Limb (tissue), 2 donors: ENCODE data around the gene EN2.
A peak's percentile ranks its signal among the peaks of the same experiment; 100 is the strongest.

Experiments
- DNase-seq, 2 donors: peaks; one replicate each; pipeline ENCODE4 v3.0.0-alpha.2; 2016; ENCODE audit errors: extremely low spot score in 2 of 2

The EN2 gene

GRCh38 chr7:155458111-155458877 is at the start of gene EN2:
TSS of gene EN2 (plus strand) at chr7:155458129. CDS start at chr7:155458378, 249 bp downstream.
- peak in 1 of 2 donors; percentile 58 for DNase-seq

DNA sequence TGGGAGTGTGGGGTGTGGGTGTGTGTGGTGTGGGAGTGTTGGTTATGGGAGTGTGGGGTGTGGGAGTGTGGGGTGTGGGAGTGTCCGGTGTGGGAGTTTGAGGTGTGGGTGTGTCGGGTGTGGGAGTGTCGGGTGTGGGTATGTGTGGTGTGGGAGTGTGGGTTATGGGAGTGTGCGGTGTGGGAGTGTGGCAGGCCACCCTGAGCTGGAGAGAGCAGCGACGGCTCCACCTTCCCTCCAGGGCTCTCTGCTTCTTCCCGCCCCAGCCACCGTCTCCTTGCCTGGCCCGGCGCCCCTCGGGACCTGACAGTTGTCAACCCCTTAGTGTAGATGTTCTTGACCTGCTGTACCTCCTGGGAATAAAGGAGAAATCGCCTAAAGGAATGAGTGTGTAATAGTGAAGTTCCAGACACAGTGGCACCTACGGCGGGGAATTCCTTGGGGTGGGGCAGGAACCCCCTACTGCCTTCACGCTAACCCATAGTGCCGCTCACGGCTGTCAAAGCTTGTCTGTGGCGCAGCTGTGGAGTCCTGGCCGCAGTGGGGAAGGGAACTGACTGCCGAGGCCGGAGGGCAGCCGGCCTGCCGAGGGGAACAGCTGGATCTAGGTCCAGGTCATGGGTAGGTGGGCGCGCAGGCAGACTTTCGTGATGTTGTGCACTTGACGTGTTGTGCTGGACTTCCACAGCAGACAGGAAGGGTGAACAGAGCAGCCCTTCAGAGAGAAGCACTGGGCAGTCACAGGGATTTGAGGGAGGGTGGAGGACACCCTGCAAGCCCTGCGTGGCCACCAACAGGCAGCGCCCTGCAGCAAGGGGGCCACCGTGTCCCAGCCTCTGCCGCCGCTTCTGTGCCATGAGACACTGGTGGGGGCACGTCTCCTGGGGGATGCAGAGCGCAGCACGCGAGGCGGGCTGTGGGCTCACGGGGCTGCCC is 49.0 kb upstream of the EN2 start:
- DNase-seq = no peak

GRCh38 chr7:155409980-155410379 is 47.9 kb upstream of the EN2 start:
- no peak for DNase-seq

- no peak for DNase-seq
These were observed 47.5 kb upstream of the EN2 start for GRCh38 chr7:155410431-155410830.

DNA sequence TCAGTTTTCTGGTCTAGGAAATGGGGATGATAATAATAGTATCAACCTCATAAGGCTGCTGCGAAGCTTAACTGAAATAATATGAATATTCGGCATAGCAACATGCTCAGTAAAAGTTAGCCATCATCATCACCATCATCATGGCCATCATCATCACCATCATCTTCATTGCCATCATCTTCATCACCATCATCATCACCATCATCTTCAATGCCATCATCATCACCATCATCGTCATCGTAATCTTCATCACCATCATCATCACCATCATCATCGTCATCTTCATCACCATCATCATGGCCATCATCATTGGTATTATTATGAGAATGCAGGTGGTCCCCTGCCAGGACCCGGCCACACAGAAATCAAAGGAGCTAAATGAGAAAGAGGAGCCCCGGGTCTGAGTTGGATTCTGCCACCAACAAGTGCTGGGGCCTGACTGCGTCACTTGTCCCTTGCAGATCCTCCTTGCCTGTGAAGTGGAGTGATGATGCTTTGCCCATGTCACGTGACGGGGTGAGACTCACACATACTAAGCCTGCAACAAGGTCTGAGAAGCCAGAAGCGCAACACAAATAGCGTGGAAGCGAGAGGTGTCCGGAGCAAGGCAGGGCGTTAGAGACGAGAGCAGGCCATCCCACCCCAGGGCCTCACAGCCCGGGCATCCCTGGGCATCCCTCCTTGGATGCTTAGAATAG is 46.1 kb upstream of the EN2 start:
- no peak for DNase-seq

DNA sequence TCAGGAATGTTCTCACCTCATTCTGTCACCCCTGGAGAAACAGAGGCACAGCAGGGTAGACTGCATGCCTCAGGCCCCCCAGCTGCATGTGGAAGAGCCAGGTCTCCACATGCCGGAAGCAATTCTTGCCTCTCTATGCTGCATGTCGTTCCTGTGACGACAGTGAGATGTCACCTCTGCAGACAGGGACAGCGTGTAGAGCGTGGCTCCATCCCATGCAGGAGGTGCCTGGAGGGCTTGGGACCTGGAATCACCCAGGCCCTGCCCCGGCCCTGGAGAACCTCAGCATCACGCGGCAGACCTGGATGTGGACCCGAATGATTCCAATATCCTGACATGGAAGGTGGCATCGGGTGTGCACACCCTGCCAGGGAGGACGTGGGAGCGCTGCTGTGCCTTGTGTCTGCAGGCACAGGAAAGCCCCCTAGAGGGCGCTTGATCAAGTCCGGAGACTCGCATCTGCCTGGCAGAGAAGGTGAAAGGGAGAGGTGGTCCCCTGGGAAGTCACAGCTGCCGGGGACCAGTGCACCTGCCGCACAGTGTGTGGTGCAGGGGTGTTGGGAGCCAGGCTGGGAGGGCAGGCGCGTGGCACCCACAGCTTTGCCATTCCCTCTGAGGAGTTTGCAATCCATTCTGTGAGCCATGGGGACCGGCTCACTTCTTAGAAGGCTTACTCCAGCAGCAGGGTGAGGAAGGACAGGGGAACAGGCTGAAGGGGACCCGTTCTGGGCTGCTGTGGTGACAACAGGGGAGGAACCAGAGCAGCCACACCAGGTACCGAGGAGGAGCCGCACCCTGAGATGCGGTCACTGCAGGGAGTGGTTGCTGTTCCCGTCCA is 45.3 kb upstream of the EN2 start:
- DNase-seq = peak in 1 of 2 donors; percentile 68

- DNase-seq = no peak
These were observed 43.1 kb upstream of the EN2 start for GRCh38 chr7:155414547-155415492.

DNA sequence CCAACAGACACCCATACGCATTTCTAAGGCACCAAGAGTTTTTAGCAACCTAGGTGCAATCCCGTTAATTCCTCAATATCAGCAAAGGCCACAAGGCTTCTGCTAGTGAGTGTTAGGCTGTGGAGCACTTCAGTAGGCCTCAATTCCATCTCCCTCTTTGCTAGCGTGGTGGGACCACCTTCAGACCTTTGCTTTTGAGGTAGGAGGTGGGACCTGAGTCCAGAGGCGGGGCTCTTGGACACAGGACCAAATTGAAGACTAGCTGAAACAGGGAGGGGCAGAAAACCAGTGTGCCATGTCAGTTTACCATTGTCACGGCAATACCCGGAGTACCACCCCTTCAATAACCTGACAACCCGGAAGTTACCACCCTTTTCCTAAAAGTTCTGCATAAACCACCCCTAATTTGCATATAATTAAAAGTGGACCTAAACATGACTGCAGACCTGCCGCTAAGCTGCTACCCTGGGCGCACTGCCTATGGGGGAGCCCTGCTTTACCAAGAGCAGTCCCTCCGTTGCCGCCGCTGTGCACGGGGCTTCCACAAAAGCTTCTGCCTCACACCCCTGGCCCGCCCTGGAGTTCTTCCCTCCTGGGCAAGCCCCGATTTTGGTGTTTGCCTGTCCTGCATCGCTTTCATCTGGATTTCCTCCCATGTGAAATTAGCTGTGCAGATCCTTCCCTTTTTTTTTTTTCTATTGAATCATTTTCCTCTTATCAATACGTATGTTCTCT is 41.1 kb upstream of the EN2 start:
- DNase-seq = no peak

DNA sequence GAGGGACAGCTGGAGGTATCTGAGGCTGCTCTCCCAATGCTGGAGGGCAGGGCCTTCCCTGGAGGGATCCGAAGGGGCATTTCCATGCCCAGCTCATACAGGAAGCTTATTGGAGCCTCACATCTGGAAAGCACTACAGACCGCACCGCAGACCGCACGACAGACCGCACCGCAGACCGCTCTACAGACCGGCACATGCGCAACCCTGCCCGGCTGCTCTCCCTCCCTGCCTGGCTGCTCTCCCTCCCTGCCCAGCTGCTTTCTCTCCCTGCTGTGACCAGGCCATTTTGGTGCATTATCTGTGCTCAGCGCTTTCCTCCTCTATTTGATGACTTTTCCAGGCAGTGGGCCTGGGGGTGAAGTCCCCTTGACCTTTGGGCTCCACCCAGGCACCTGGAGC is 39.6 kb upstream of the EN2 start:
- DNase-seq = no peak

DNA sequence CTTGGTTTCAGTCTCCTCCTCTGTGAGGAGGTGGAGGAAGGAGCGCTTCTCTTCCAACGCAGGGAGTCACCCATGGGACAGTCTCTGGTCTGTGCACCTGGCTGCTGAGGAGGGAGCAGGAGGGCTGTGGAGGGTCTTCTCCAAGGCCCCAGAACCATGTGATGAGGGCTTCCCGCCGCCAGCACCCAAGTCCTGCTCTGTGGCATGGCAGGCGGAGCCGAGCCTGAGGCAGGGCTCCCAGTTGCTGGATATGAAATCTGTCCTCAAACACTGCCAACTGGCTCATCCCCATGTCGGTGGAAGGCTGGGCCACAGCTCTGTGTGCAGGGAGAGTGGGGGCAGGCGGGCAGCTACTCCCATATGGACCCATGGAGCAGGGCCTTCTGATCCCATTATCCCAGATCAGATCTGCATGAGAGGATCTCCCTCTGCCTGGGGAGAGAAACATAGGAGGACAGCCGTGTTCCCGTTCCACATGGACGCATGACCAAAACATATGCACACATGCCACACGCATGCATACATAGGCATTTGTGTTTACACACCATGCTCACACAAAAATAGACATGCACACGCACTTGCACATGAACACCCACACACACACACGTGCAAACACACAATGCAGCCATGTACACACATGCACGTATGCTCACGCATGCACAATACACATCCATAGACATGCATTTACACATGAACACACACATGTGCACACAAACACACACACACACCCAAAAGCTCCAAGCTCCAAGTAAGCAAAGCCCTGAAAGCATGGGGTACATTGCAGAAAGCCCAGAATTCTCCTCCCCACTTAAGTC is 38.8 kb upstream of the EN2 start:
- DNase-seq = no peak

- no peak for DNase-seq
These were observed 37.8 kb upstream of the EN2 start for GRCh38 chr7:155420116-155420515.

DNA sequence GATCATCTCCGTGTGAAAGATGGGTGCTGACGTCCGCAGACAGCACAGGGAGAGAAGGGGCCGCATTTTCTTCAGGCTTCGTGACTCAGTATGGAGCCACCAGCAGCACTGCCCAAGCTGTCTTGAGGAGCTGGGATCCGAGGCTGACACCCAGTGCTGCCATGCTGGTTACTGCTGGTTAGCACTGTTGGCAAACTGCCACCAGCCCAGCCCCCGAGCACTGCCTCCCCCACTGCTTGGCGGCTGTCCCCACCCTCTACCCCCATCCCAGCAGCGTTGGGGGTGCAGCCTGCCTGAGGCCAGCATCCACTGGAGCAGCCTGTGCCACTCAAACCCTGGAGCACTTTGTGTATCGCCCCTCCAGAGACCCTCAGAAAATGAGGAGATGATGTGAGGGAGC is 35.8 kb upstream of the EN2 start:
- no peak for DNase-seq

GRCh38 chr7:155422599-155423336 is 35.2 kb upstream of the EN2 start:
- DNase-seq = no peak

GRCh38 chr7:155423337-155424285 is 34.3 kb upstream of the EN2 start:
- no peak for DNase-seq

DNA sequence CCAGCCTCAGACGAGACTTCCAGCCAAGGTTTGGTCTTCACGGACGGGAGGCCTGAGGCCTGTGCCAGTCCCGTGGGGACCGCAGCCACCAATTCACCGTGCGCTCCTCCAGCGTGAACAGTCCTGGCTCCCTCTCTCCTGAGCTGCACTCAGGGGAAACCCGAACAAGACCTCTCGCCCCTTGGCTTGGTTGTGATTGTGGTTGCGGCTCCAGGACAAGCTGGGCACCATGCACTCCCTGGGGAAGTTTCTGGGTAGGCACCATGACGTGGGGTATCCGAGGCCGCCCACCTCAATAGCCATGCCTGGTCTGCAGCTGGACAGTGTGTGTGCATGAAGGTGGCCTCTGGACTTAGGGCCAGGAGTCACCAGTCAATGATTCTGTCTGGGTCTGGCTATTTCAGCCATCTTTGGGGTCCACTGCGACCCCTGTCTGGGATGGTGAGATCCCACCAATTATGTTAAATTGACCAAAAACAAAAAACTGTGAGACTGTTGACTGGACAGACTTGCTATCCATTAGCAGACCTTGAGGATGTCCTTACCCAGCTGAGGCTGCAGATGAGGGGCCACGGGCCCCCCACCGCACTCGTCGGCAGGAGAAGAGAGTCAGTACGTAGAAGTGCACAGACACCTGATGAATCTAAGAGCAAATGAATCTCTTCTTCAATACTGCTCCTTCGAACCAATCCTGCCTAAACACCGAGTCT is 33.5 kb upstream of the EN2 start:
- no peak for DNase-seq

DNA sequence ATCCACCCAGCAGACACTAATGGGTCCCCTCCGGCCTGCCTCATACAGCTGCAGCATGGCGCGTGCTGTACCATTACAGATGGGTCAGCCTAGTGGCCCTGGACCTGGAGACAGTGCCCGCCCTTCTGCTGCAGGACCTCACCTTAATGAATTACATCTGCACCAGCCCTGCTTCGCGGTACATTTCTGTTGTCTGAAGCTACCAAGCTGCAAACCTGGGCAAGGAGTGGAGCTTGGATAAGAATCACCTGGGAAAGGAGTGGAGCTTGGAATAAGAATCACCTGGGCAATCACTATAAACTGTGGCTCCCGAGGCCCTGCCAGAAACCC is 33.0 kb upstream of the EN2 start:
- no peak for DNase-seq
